Measurements from ENCODE around the gene DLGAP1.

DNA sequence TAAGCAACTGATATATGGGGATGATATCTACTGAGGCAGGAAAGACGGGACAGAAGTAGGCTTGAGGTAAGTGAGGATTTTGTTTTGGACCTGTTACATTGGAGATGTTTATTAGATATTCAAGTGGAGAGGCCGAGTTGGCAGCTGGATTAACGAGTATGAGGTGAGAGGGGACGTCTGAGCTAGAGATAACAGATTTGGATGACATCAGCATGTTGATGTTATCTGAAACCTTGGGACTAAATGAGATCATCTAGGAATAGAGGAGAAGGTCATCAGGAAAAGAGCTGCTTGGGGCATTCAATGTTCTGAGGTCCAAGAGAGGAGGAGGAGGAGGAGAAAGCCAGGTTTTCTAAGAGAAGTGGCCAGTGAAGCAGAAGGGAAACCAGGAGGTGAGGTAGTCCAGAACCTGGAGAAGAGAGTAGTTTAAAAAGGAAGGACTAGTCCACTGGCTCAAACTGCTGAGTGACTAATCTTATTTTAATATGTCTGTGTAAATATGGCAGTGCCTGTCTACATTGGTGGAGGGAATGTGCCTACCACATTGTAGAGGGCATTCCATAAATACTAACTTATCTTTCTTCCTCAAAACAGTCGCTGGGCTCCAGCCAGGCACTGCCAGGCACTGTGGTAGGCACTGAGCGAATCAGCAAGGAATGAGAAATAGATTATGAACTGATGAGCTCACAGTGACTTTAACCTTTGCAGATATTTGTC lies 488.3 kb downstream of the DLGAP1 start:
- no peak for TF ChIP-seq CTCF (IDR thresholded peaks at IDR 0.05; ENCODE audit: poor library complexity)
- no peak for TF ChIP-seq EZH2 (IDR thresholded peaks at IDR 0.05; ENCODE audit: borderline replicate concordance)
- no peak for TF ChIP-seq EZH2phosphoT487 (IDR thresholded peaks at IDR 0.05; ENCODE audit: low read depth, severe bottlenecking, unreplicated experiment)
